Heart left ventricle (tissue), 13 donors: ENCODE results near the gene MTUS2.

Experiments used
- POLR2A ChIP-seq, 2 donors: fragments of 450-650 bp; IDR thresholded peaks; one replicate each; pipeline ENCODE4 v1.6.1; 2017; ENCODE audit warnings: antibody characterized with exemption in 2 of 2, mild to moderate bottlenecking in 2 of 2, moderate library complexity in 2 of 2
- TF ChIP-seq, protein P1 (sequence below), 12 donors: fragments of 200-600 bp; sonication (generic) in 4 of 12; IDR thresholded peaks; one replicate each; pipeline versions ENCODE4 v1.5.0 to v1.8.0; 2018 to 2022; ENCODE audit warnings: antibody characterized with exemption in 12 of 12, mild to moderate bottlenecking in 5 of 12
- donor health status: ischemic (EF 13 %, LVEDD 7.1; RV severe dilation, severe dysfunction).
- donor health status: DM: no; HTN: yes; CAD: no.
- donor health status: DM: no; HTN: no; CAD: no.
- donor health status: ischemic (EF 25% LVEDD 6.9; RV normal size, moderate dysfunction).
- donor health status: ischemic (EF 25% LVEDD 5.7; RV mildly dilated, moderate dysfunction).
- donor health status: ischemic (EF 35%, LVEDD 5.7; RV mildly dilated, moderate dysfunction).
- donor health status: nonischemic (EF 11% LVEDD 7.7; RV severe dilation, severe dysfunction).
- donor health status: DM: yes; HTN: yes; CAD: no.
- donor health status: PGD.
- donor health status: ischemic (EF 29% LVEDD 5.4; RV normal size, mild dysfunction).
- donor health status: nonischemic (EF 23%, LVEDD 6.1; RV moderate dilation, normal function).

DNA sequence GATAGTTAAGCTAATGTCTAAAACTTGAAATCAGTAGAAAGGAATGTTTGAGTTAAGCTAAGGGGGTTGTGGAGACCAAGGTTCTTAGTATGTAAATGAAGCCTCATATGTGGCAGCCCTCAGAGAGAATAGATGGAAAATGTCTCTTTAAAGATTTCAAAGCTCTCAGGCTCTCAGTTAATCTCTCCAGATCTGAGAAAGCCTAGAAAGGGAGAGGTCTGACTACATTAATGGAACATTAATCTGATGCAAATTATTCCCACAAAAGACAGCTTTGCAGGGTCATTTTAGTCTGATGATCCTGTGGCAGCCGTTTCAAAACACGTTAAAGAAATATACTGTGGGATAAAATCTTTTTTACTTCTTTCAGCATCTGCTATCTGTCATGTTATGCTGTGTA is 508.4 kb downstream of the MTUS2 start:
- TF ChIP-seq, protein P1, sequence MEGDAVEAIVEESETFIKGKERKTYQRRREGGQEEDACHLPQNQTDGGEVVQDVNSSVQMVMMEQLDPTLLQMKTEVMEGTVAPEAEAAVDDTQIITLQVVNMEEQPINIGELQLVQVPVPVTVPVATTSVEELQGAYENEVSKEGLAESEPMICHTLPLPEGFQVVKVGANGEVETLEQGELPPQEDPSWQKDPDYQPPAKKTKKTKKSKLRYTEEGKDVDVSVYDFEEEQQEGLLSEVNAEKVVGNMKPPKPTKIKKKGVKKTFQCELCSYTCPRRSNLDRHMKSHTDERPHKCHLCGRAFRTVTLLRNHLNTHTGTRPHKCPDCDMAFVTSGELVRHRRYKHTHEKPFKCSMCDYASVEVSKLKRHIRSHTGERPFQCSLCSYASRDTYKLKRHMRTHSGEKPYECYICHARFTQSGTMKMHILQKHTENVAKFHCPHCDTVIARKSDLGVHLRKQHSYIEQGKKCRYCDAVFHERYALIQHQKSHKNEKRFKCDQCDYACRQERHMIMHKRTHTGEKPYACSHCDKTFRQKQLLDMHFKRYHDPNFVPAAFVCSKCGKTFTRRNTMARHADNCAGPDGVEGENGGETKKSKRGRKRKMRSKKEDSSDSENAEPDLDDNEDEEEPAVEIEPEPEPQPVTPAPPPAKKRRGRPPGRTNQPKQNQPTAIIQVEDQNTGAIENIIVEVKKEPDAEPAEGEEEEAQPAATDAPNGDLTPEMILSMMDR (IDR thresholded peaks at IDR 0.05), result no peak
- no peak for TF ChIP-seq POLR2A (IDR thresholded peaks at IDR 0.05)
